ENCODE results near the gene HSD17B11. TPM values are rescaled to one million over a fixed set of nuclear protein-coding genes. Genes with fewer than 3 reads are reported as not detected.

HSD17B11 gene
- total RNA-seq, 2 donors from 2014 or later, result 21.4 to 105 TPM

DNA sequence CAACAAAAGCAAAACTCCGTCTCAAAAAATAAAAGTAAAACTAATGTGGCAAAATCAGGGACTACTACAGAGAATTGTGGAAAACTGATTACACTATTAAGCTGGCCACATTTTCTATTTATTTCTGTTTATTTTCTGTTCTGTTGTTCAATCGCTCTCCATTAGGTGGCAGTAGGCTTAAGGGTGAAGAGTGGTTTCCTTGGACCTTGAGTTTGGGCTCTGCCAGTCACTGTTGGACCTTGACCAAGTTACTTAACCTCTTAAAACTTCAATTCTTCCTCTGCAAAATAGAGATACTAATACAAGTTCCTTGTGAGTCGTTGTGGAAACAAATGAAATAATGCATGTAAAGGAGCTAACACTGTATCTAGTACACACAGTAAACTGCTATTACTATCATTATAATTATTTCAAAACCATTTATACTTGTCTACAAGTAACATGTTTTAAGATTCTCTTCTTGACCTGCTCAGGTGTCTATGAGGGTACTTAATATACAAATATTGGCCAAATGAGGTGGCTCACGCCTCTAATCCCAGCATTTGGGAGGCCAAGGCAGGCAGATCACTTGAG, 15.2 kb downstream of the HSD17B11 start:
- Histone ChIP-seq H3K27ac (peak overlapping the region in 1 of 4 donors; percentile 32), H3K36me3 (replicated peaks in 1 of 2; ENCODE audit: insufficient read depth in 1 of 2, low read depth in 2 of 2) (peaks cover 0 to 23% of the 10 kb centered on the region in 2 donors), H3K27me3 (no peaks in the 10 kb centered on the region), H3K4me3 (no peak overlapping the region), H3K4me1 (peaks cover 18% of the 10 kb centered on the region), H3K9me3 (no peaks in the 10 kb centered on the region)
- WGBS, 2 donors, result 35 to 40% methylated on average over 4 of the region's 4 CpGs
- TF ChIP-seq, protein P1, sequence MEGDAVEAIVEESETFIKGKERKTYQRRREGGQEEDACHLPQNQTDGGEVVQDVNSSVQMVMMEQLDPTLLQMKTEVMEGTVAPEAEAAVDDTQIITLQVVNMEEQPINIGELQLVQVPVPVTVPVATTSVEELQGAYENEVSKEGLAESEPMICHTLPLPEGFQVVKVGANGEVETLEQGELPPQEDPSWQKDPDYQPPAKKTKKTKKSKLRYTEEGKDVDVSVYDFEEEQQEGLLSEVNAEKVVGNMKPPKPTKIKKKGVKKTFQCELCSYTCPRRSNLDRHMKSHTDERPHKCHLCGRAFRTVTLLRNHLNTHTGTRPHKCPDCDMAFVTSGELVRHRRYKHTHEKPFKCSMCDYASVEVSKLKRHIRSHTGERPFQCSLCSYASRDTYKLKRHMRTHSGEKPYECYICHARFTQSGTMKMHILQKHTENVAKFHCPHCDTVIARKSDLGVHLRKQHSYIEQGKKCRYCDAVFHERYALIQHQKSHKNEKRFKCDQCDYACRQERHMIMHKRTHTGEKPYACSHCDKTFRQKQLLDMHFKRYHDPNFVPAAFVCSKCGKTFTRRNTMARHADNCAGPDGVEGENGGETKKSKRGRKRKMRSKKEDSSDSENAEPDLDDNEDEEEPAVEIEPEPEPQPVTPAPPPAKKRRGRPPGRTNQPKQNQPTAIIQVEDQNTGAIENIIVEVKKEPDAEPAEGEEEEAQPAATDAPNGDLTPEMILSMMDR (IDR thresholded peaks at IDR 0.05), result peak; percentile 47 to 96 (median 92)
- no peak for TF ChIP-seq POLR2A (IDR thresholded peaks at IDR 0.05)
- intact Hi-C loops (cut with DNase I), result no loop called here
- peak; percentile 93 for ATAC-seq
- DNase-seq, result peak; percentile 46 to 75 (median 68)

DNA sequence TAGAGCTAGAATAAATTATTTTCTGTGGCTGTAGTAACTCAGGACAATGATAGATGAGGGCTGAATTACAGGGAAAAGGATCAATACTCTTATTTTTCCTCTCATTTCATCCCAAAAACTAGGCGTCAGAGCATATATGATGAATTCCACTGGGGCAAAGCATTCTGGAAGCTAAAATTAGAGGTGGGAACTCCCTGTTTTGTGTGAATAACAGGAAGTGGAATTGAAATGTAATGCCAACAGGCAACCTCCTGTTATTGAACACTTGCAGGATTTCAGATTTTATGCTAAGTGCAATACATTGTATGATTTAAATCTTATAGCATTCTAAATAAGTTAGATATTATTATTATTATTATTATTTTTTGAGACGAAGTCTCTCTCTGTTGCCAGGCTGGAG, 20.9 kb downstream of the HSD17B11 start:
- Histone ChIP-seq H3K36me3 (replicated peaks in 1 of 2; ENCODE audit: insufficient read depth in 1 of 2, low read depth in 2 of 2) (peaks cover 0 to 23% of the 10 kb centered on the region in 2 donors), H3K27ac (no peak overlapping the region), H3K4me3 (no peak overlapping the region), H3K27me3 (no peaks in the 10 kb centered on the region), H3K9me3 (no peaks in the 10 kb centered on the region), H3K4me1 (peaks cover 12% of the 10 kb centered on the region)
- ATAC-seq (no peak), DNase-seq (no peak)
- intact Hi-C loops (cut with DNase I), result no loop called here
- TF ChIP-seq, protein P1 (IDR thresholded peaks at IDR 0.05), result no peak
- no peak for TF ChIP-seq POLR2A (IDR thresholded peaks at IDR 0.05)
- 53 to 71% methylated on average over 2 of the region's 2 CpGs for WGBS, 2 donors

DNA sequence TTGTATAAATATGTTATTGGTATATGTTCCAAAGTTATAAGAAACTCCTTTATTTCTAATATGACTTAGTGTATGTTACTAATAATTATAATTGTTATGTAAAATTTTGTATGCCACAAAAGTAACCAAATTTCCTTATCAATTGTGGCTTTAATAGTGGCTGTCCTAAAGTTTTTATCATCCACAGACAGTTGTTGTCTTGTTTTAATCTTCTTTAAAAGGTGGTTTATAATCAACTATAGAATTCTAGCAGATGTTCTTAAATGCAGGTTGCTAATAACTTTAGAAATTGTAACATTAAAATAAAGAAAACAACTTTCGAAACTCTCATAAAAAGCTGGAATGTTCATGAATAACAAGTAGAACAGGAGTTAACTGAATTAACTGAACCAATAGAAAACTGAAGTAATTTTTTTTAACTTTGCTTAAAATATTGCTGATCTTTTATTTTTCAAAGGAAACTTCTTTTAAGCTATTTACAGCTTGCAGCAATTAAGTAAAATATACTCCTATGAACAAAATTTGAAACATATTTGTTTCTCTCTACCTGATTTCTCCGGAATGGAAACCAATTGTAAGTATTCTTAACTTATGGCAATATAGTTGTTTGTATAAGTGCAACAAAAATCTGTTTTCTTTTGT, 24.3 kb downstream of the HSD17B11 start:
- peaks cover 0 to 7% of the 10 kb centered on the region in 2 donors for H3K36me3 ChIP-seq (replicated peaks in 1 of 2; ENCODE audit: insufficient read depth in 1 of 2, low read depth in 2 of 2)
- H3K4me1 ChIP-seq, result peaks cover 28% of the 10 kb centered on the region
- no peak overlapping the region for H3K27ac ChIP-seq
- DNase-seq, result no peak
- 74% methylated on average over 2 of the region's 2 CpGs for WGBS, 2 donors
- TF ChIP-seq, protein P1 (IDR thresholded peaks at IDR 0.05), result no peak
- TF ChIP-seq POLR2A (IDR thresholded peaks at IDR 0.05), result no peak
- H3K27me3 ChIP-seq, result no peaks in the 10 kb centered on the region
- intact Hi-C loops (cut with DNase I), result no loop called here
- H3K9me3 ChIP-seq, result no peaks in the 10 kb centered on the region
- ATAC-seq, result no peak
- H3K4me3 ChIP-seq, result no peak overlapping the region

GRCh38 chr4:87365348-87365747, 25.6 kb downstream of the HSD17B11 start:
- no peaks in the 10 kb centered on the region for H3K36me3 ChIP-seq (replicated peaks in 1 of 2; ENCODE audit: insufficient read depth in 1 of 2, low read depth in 2 of 2)

More at GRCh38 chr4:87365348-87365747, 25.6 kb downstream of the HSD17B11 start:
- H3K4me1 ChIP-seq, result peaks cover 37% of the 10 kb centered on the region
- 18 to 25% methylated on average over 1 of the region's 1 CpG for WGBS, 2 donors
- intact Hi-C loops (cut with DNase I), result no loop called here
- TF ChIP-seq, protein P1 (IDR thresholded peaks at IDR 0.05), result no peak
- no peak for TF ChIP-seq POLR2A (IDR thresholded peaks at IDR 0.05)
- DNase-seq (no peak), ATAC-seq (no peak)
- no peaks in the 10 kb centered on the region for H3K9me3 ChIP-seq
- no peak overlapping the region for H3K4me3 ChIP-seq
- no peak overlapping the region for H3K27ac ChIP-seq
- no peaks in the 10 kb centered on the region for H3K27me3 ChIP-seq

Data from body of pancreas (tissue), 4 donors.